Measurements from ENCODE around the gene KDM4C.

The KDM4C gene

DNA sequence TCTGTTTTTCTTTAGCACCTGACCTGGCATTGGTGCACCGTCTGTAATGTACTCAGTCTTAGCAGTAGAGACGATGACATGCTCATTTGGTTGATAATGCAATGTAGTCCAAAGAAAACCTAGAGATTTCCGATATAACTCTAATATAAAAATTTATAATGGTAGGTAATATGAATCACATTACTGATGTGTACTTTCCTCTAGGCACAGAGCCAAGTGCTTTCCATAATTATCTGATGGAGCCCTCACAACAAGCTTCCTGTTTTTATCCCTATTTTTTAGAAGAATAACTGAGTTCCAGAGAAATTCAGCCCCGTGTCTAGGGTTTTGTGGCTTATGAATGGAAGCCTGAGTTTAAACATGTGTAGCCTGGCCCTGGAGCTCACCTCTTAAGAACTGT is 53.7 kb downstream of the KDM4C start:
- no peak for DNase-seq

DNA sequence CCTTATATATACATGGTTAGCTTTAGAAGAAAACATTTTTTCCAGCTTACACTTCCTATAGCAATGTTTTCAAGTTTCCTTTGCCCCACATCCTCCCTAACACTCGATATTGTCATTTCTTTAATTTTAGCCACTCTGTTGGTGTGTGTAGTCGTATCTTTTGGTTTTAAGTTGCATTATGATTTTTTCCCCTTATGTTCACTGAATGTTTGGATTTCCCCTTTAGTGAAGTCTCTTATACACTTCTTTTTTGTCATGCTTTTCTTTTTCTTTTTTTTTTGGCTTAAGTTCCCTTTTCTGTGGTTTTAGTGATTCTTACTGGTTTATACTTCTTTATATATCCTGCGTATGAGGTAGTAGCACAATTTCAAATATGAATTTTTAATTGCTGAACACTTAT is 58.8 kb downstream of the KDM4C start:
- DNase-seq = no peak

- DNase-seq = no peak
Measured at GRCh38 chr9:6818292-6818922, 60.6 kb downstream of the KDM4C start.

- DNase-seq = no peak
Measured at GRCh38 chr9:6819112-6819511, 61.3 kb downstream of the KDM4C start.

DNA sequence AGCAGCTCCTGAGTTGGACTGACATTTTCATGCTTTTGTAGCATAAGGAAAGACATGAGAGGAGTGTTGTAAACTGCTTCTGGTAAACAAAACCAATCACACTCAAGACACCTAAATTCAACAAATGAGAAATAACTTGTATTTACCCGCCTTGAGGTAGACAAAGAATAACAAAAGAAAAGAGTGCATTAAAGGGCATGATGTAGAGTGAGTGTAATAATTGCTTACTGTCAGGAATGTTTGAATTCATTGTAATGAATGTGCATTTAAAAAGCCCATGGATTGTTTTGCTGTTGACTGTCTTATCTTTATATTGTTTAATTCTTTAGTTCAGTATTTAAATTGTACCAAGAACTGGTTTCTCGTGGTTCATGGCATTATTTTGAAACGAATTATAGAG is 61.8 kb downstream of the KDM4C start:
- DNase-seq = no peak

GRCh38 chr9:6822696-6823095 is 64.9 kb downstream of the KDM4C start:
- no peak for DNase-seq

DNA sequence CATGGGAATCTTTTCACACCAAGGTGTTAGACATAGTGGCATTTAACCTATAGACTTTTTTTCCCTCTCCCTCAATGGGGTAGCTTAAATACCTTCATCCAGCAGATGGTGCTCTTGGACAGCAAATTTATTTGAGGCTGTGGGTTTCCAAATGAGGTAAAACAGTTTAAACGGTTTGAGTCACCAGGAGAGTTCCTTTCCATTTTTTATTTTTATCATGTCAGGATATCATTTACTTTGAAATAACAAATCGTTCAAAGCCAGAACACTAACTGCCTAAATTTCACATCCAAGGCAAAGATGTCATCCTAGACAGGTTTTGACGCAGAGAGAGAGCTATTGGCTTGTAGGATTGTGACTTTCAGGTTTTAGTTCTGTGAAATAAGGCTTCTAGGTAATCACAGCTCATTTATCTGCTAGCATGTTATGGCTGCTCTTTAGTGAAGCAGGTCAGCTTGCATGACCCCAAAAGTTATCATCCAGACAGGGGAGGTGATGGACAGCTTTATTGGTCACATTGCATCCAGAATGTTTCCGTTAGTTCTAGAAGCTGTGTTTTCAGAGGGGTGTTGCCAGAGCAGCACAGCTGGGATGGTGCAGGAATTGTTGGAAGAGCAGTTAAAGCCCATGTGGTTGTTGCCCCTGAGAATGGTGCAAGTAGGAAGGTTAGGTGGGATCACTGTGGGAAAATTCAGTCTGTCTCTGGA is 69.8 kb downstream of the KDM4C start:
- no peak for DNase-seq

GRCh38 chr9:6829027-6829426 is 71.3 kb downstream of the KDM4C start:
- DNase-seq = no peak

DNA sequence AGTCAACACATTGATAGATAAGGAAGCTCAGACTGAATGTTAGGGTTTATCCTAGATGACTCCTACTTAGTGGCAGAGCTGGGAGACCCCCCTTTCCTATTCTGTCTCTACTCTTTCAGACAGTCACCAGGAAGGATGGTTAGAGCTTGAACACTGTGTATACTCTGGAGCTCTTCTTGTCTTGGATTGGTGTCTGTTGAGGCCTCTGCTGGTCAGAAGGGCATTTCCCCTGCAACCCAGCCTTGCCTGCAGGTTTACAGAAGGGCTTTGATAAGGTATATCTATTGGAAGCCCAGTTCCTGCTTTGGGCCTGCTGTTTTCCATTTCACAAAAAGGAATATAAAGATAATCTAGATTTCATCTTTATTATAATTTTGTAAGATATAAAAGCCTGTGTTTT is 71.8 kb downstream of the KDM4C start:
- DNase-seq = no peak

DNA sequence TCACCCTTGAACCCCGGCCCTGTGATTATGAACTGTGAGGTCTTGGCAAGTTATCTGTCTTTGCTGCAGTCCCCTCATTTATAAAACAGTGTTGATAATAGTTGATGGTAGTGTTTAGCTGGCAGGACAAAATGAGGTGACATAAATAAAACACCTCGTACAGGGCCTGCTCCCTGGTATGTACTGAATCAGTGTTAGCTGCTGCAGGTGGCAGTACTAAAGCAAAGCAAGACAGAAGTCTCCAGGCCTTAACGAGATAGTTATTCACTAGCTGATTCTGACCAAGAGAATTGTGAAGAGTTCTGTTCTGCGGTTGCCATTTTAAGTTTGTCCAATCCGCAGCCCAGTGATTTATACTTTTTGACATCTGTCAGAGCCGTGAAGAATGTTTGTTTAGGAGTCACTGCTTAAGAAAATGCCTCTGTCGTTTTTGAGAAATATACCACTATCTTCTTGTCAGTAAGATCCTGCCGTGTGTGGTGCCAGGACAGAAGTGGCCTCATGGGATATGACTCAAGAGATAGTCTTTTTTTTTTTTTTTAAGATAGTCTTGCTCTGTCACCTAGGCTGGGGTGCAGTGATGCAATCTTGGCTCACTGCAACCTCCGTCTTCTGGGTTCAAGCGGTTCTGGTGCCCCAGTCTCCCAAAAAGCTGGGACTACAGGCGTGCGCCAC is 75.9 kb downstream of the KDM4C start:
- DNase-seq = no peak

DNA sequence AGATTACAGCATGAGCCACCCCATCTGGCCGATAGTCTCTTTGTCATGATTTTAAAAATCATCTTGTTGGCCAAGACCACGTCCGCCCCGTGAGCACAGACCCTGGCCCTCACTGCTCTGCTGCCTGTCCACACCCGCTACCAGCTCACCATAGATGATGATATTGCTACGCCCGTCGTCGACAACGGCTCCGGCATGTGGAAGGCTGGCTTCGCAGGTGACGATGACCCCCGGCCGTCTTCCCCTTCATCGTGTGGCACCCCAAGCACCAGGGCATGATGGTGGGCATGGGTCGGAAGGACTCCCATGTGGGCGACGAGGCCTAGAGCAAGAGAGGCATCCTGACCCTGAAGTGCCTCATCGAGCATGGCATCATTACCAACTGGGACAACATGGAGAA is 76.5 kb downstream of the KDM4C start:
- DNase-seq = no peak

DNA sequence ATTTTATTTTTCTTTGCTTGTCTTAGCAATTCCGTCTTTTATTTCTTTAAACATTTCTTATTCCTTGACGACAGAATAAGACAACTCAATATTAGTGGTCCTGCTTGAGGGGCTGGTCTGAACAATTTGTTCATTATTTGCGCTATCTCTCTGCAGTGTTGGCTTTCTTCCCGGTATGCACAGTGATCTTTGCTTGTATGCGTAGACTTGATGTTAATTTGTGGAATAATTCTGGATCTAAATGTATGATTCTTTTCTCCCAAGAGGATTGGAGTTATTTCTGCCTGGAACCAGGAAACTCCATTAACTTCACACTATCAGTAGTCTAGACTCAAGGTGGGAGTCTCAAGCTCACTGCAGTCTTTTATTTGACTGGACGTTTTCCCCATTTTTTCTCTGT is 80.4 kb downstream of the KDM4C start:
- DNase-seq = no peak

DNA sequence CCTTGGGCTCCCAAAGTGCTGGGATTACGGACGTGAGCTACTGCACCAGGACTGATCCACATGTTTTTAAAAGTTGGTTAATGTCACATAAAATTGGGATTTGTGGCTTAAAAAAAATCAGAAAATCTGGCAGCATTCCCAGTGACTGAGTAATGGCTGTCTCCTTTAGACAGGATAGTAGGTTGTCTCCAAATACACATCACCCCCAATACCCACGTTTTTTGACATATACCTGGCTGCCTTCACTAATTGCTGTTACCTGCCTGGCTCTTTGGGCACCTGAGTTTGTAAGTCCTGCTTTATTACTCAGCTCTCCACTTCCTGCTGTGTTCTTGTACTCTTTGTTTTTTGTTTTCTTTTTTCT is 84.8 kb downstream of the KDM4C start:
- DNase-seq = no peak

DNA sequence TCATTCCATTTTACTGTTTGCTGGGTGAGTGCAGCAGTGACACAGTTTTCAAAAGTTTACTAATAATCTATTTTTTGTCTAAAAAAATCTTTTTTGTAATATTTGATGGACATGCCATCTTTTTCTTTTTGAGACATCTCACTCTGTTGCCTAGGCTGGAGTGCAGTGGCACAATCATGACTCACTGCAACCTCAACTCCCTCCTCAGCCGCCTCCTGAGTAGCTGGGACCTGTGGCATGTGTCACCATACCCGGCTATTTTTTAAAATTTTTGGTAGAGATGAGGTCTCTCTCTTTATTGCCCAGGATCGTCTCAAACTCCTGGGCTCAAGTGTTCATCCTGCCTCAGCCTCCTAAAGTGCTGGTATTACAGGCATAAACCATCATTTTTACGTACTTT is 86.0 kb downstream of the KDM4C start:
- no peak for DNase-seq

GRCh38 chr9:6844267-6844666 is 86.5 kb downstream of the KDM4C start:
- no peak for DNase-seq

DNA sequence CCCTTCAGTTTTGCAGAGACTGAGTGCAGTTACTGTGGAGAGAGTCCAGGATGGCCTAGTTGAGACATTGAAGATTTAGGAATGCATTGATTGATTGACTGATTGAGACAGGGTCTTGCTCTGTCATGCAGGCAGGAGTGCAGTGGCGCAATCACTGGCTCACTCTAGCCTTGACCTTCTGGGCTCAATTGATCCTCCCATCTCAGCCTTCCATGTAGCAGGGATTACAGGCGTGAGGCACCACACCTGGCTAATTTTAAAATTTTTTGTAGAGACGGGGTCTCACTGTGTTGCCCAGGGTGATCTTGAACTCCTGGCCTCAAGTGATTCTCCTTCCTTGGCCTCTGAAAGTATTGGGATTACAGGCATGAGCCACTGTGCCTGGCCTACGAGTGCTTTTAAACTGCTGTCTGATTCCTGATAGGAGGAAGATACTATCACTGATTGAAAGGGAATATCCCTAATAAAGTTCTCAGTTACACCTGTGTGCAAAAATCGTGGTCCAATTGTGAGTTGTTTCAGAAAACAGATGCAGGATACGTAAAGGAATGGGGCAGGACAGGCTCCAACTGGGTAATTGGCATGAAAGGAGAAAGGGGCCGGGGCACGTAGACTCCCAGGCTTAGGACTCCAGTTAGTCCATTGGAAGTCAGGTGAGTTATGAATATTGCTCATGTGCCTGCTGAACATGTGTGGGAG is 87.5 kb downstream of the KDM4C start:
- no peak for DNase-seq

DNA sequence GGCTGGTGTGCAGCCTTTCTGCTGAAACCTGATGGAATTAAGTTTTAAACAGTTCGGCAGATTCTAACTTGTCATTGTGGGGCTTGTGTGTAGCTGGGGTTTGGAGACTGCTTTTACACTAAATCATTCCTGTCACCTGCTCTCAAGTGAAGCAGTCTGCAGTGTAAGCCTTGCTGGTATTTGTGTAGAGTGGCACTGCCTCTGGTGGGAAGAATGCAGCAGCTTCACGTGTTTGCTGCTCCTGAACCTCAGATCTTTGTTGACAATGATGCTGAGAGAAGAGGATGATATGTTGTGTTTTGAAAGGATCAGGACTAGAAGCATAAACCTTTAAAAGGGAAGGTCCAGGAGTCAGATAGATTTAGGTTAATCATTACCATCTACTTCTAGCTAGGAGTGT is 88.1 kb downstream of the KDM4C start:
- DNase-seq = no peak

DNA sequence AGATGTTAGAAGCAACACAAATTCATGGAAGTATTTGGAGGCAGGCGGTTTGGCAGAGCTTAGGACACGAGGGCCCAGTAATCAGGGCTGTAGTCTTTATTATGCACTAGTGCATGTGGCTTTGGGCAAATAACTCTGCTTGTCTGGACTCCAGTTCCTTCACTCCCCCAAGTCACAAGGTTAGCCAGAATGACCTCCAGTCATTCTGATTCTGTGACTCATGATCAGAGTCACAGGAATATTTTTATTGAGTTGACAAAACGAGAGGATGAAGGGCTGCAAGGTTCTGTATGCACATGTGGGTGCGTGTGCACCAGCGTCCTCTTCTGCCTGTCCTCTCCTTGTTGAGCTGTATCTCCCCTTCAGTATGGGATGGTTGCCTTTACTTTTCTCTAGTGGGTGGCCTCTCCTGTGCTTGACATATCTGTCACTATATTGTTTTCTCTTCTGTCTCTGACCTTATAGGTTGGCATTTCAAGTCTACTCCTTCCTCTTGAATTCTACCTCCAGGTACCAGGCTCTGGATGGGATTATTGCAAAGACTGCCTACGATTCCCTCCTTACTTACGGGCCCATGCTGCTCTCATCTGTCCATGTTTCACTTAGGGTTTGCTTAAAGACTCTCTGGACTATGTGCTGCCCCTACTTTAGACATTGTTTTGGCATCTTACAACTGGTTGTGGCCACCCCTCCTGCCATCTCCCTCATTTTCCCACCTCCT is 94.6 kb downstream of the KDM4C start:
- no peak for DNase-seq

GRCh38 chr9:6855860-6856259 is 98.1 kb downstream of the KDM4C start:
- DNase-seq = no peak

GRCh38 chr9:6864102-6864501 is 106.3 kb downstream of the KDM4C start:
- DNase-seq = no peak

DNA sequence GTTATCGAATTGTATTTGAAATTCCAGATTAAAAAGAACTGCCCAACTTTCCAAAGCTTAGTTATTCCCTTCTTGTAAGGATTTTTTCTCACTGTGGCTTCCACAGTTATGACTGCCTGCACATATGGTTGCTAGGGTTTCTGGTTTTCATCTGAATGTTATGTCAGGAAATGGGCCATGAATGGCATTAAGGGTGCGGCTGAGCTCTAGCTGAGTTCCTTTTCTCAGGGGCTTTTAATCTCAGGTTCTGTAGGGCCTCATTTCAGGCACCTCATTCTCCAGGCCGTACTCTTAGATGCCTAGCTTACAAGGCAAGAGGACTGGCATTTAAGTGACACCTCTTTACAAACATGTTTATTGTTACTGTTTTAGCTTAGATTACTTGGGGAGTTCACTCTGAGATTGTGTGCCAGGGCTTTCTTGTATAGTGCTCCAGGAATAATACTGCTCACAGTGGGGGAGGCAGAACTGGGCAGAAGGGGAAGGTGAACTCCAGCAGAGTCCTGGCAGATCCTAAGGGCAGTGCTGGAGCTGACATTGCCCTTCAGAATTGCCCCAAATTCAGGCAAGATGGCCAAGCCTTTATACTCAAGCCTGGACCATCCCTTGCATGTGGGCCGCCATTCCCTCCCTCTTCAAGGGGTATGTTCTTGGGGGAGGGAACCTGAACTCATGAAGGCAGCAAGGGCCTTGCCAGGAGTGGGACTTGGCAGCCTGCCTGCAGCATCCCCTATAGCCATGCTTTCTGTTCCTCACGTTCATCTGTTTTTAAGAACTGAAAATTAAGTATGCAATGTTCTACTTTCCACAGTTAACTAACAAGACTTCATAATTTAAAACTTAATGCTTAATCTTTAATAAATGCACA is 111.5 kb downstream of the KDM4C start:
- DNase-seq = no peak

DNA sequence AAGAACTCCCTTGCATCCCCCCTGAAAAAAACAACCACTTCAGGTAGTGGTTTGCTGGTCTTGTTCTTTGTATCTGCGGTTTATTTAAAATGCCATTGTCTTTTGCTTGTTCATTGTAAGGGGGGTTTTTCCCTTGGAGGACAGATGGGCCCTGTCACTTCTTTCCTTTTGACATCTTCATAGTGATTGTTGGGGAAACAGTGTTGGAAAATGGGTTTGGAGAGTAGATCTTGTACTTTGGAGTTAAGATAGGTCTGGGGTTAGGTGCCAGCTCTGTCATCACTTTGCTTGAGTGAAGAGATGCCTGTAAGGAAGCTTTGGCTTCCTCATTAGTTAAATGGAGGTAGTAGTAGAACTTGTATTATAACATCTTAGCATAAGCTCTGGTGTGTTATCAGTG is 112.4 kb downstream of the KDM4C start:
- no peak for DNase-seq

Measured in CD4-positive, alpha-beta T cell treated with Interferon gamma for 1 hour (primary cell).